ENCODE data around the gene CLDN9.

- TF ChIP-seq ZBTB11 (tag by site-specific recombination; conservative IDR thresholded peaks at IDR 0.05; ENCODE audit: low read depth) (no peak), ZBTB44 (tag by site-specific recombination; IDR thresholded peaks at IDR 0.05) (no peak), MYNN (tag by site-specific recombination; IDR thresholded peaks at IDR 0.05; ENCODE audit: borderline replicate concordance) (no peak), ZNF223 (tag by site-specific recombination; IDR thresholded peaks at IDR 0.05) (no peak), ZNF175 (tag by site-specific recombination; IDR thresholded peaks at IDR 0.05) (no peak), CTCF (tag by site-specific recombination; IDR thresholded peaks at IDR 0.05) (no peak), ZNF658 (tag by site-specific recombination; IDR thresholded peaks at IDR 0.05) (no peak), ZNF600 (tag by site-specific recombination; IDR thresholded peaks at IDR 0.05) (no peak), FEZF1 (tag by site-specific recombination; IDR thresholded peaks at IDR 0.05) (no peak), ZNF521 (tag by site-specific recombination; IDR thresholded peaks at IDR 0.05) (no peak)
Observed at GRCh38 chr16:2970563-2970962, 42.2 kb upstream of the CLDN9 start.

Measured in HEK293 (cell line).